Heart left ventricle (tissue), 16 donors: Measurements from ENCODE around the gene GPN1. TPM values are rescaled to one million over a fixed set of nuclear protein-coding genes. Genes with fewer than 3 reads are reported as not detected.

ENCODE experiments used
- ATAC-seq, 4 donors: fragments of 200-7000 bp; cut with Tn5 transposase; one replicate each; pipeline ENCODE4 v1.9.1; 2020 to 2022; ENCODE audit warnings: moderate library complexity in 4 of 4, mild to moderate bottlenecking in 3 of 4, moderate number of reproducible peaks in 1 of 4
- DNase-seq, 5 donors: peaks; one replicate each; pipeline ENCODE4 v3.0.0-alpha.2; 2020
- H3K27ac ChIP-seq, 12 donors: fragments of 200-600 bp; sonication (generic) in 4 of 12; one replicate each; pipeline versions ENCODE4 v1.5.0 to v1.8.0; 2016 to 2022; ENCODE audit warnings: mild to moderate bottlenecking in 2 of 12
- H3K27me3 ChIP-seq, 9 donors: fragments of 200-600 bp; sonication (generic) in 2 of 9; one replicate each; pipeline versions ENCODE4 v1.5.1 to v1.8.0; 2016 to 2022; ENCODE audit warnings: mild to moderate bottlenecking in 3 of 9
- H3K36me3 ChIP-seq, 9 donors: fragments of 200-600 bp; sonication (generic) in 2 of 9; one replicate each; pipeline versions ENCODE4 v1.5.0 to v1.8.0; 2018 to 2022; ENCODE audit warnings: mild to moderate bottlenecking in 2 of 9
- H3K4me1 ChIP-seq, 12 donors: fragments of 200-600 bp; sonication (generic) in 4 of 12; one replicate each; pipeline versions ENCODE4 v1.5.0 to v1.8.0; 2016 to 2022; ENCODE audit warnings: mild to moderate bottlenecking in 3 of 12
- H3K4me3 ChIP-seq, 12 donors: fragments of 200-600 bp; sonication (generic) in 4 of 12; one replicate each; pipeline versions ENCODE4 v1.5.0 to v1.8.0; 2017 to 2022; ENCODE audit warnings: mild to moderate bottlenecking in 9 of 12, moderate library complexity in 4 of 12
- H3K9me3 ChIP-seq, 12 donors: fragments of 200-600 bp; sonication (generic) in 4 of 12; one replicate each; pipeline versions ENCODE4 v1.5.0 to v1.8.0; 2016 to 2022; ENCODE audit warnings: mild to moderate bottlenecking in 1 of 12
- POLR2A ChIP-seq, 2 donors: fragments of 450-650 bp; IDR thresholded peaks; one replicate each; pipeline ENCODE4 v1.6.1; 2017; ENCODE audit warnings: antibody characterized with exemption in 2 of 2, mild to moderate bottlenecking in 2 of 2, moderate library complexity in 2 of 2
- WGBS, 4 donors: extraction: QIAGEN DNeasy Blood & Tissue Kit in 2 of 4; methylation state at CpG; one replicate each; pipeline versions ENCODE4 v1.1.5 to v1.1.7; 2013 to 2018; 5-methylcytosine and 5-hydroxymethylcytosine counted together
- intact Hi-C, 10 donors: fragments of 100-400 bp; cut with DNase I; formaldehyde crosslinking; loops; one replicate each; pipeline versions ENCODE4 v1.11.1 to v1.14.2; 2022
- polyA plus RNA-seq, 2 donors: library from polyadenylated mRNA; stranded (reverse); fragments of 200-250 nt; gene quantifications; one replicate each; pipeline ENCODE4 v1.2.3, GENCODE V29; 2013
- total RNA-seq, 9 donors: library from RNA; depleted of rRNA in 2 of 9; stranded (reverse); fragments of >200 nt in 2 of 9; fragmentation: NEBNext Ultra II Directional in 3 of 9; extraction: Animal tissue kit (Norgen Biotek cat#: 25700) in 3 of 9; gene quantifications; one replicate each; pipeline versions ENCODE4 v1.1.0 to v1.2.4, GENCODE V29; 2016 to 2023
- TF ChIP-seq, protein P1 (sequence below), 12 donors: fragments of 200-600 bp; sonication (generic) in 4 of 12; IDR thresholded peaks; one replicate each; pipeline versions ENCODE4 v1.5.0 to v1.8.0; 2018 to 2022; ENCODE audit warnings: antibody characterized with exemption in 12 of 12, mild to moderate bottlenecking in 5 of 12
- donor health status: ischemic (EF 13 %, LVEDD 7.1; RV severe dilation, severe dysfunction).
- donor health status: healthy with polysubstance abuse.
- donor health status: DM: no; HTN: yes; CAD: no.
- donor health status: DM: no; HTN: no; CAD: no.
- donor health status: ischemic (EF 25% LVEDD 6.9; RV normal size, moderate dysfunction).
- donor health status: ischemic (EF 25% LVEDD 5.7; RV mildly dilated, moderate dysfunction).
- donor health status: healthy.
- donor health status: DM: yes; HTN: yes; CAD: no.
- donor health status: ischemic (EF 35%, LVEDD 5.7; RV mildly dilated, moderate dysfunction).
- donor health status: nonischemic (EF 11% LVEDD 7.7; RV severe dilation, severe dysfunction).
- donor health status: DM: yes; HTN: yes; CAD: no.
- donor health status: PGD.
- donor health status: ischemic (EF 29% LVEDD 5.4; RV normal size, mild dysfunction).
- donor health status: nonischemic (EF 23%, LVEDD 6.1; RV moderate dilation, normal function).

Gene GPN1
- total and polyA plus RNA-seq, 11 donors = 10.1 to 35.9 (median 19.4) TPM

DNA sequence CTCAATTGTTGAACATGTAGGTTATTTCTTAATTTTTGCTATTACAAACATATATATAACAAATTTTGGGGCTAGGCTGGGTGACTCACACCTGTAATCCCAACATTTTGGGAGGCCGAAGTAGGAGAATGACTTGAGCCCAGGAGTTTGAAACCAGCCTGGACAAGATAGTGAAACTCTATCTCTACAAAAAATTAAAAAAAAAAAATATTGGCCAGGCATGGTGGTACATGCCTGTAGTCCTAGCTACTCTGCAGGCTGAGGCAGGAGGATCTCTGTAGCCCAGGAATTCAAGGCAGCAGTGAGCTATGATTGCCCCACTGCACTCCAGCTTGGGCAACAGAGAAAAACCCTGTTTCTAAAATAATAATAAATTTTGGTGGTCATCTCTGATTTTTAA lies 58.4 kb downstream of the GPN1 start:
- H3K36me3 ChIP-seq = peaks cover 3 to 97% (median 77%) of the 10 kb centered on the region in 9 donors
- peaks cover 0 to 20% (median 0%) of the 10 kb centered on the region in 12 donors for H3K4me1 ChIP-seq
- WGBS, 4 donors = 98 to 100% (median 100%) methylated on average over 1 of the region's 1 CpG
- no peak overlapping the region for H3K4me3 ChIP-seq
- no peaks in the 10 kb centered on the region for H3K27me3 ChIP-seq
- intact Hi-C loops = no loop called here
- H3K9me3 ChIP-seq = no peaks in the 10 kb centered on the region
- TF ChIP-seq POLR2A (IDR thresholded peaks at IDR 0.05) = no peak
- TF ChIP-seq, protein P1, sequence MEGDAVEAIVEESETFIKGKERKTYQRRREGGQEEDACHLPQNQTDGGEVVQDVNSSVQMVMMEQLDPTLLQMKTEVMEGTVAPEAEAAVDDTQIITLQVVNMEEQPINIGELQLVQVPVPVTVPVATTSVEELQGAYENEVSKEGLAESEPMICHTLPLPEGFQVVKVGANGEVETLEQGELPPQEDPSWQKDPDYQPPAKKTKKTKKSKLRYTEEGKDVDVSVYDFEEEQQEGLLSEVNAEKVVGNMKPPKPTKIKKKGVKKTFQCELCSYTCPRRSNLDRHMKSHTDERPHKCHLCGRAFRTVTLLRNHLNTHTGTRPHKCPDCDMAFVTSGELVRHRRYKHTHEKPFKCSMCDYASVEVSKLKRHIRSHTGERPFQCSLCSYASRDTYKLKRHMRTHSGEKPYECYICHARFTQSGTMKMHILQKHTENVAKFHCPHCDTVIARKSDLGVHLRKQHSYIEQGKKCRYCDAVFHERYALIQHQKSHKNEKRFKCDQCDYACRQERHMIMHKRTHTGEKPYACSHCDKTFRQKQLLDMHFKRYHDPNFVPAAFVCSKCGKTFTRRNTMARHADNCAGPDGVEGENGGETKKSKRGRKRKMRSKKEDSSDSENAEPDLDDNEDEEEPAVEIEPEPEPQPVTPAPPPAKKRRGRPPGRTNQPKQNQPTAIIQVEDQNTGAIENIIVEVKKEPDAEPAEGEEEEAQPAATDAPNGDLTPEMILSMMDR (IDR thresholded peaks at IDR 0.05) = no peak
- DNase-seq = no peak
- H3K27ac ChIP-seq = no peak overlapping the region
- no peak for ATAC-seq

- no peaks in the 10 kb centered on the region for H3K9me3 ChIP-seq
- no peak overlapping the region for H3K27ac ChIP-seq
- 95 to 97% (median 96%) methylated on average over 2 of the region's 2 CpGs for WGBS, 4 donors
- DNase-seq (no peak), ATAC-seq (no peak)
- no peaks in the 10 kb centered on the region for H3K27me3 ChIP-seq
- intact Hi-C loops = no loop called here
- TF ChIP-seq, protein P1 (IDR thresholded peaks at IDR 0.05) = no peak
- no peak for TF ChIP-seq POLR2A (IDR thresholded peaks at IDR 0.05)
- no peak overlapping the region for H3K4me3 ChIP-seq
- H3K36me3 ChIP-seq = peaks cover 3 to 98% (median 81%) of the 10 kb centered on the region in 9 donors
- peaks cover 0 to 3% (median 0%) of the 10 kb centered on the region in 12 donors for H3K4me1 ChIP-seq
These were observed 60.6 kb downstream of the GPN1 start for GRCh38 chr2:27689424-27689823.

GRCh38 chr2:27690052-27690451 lies 61.2 kb downstream of the GPN1 start:
- intact Hi-C loops = no loop called here
- H3K4me3 ChIP-seq = no peak overlapping the region
- H3K4me1 ChIP-seq = no peaks in the 10 kb centered on the region
- peaks cover 3 to 98% (median 80%) of the 10 kb centered on the region in 9 donors for H3K36me3 ChIP-seq
- TF ChIP-seq, protein P1 (IDR thresholded peaks at IDR 0.05) = no peak
- no peak for TF ChIP-seq POLR2A (IDR thresholded peaks at IDR 0.05)
- no peaks in the 10 kb centered on the region for H3K27me3 ChIP-seq
- DNase-seq = no peak
- H3K27ac ChIP-seq = no peak overlapping the region
- ATAC-seq = no peak
- H3K9me3 ChIP-seq = no peaks in the 10 kb centered on the region

- Histone ChIP-seq H3K27ac (no peak overlapping the region), H3K4me1 (peaks cover 0 to 6% (median 0%) of the 10 kb centered on the region in 12 donors), H3K27me3 (no peaks in the 10 kb centered on the region), H3K4me3 (no peak overlapping the region), H3K36me3 (peaks cover 0 to 61% (median 50%) of the 10 kb centered on the region in 9 donors), H3K9me3 (no peaks in the 10 kb centered on the region)
- whole genome bisulfite sequencing, 4 donors = 70 to 77% (median 72%) methylated on average over 1 of the region's 1 CpG
- ATAC-seq (no peak), DNase-seq (no peak)
- TF ChIP-seq, protein P1 (IDR thresholded peaks at IDR 0.05) = no peak
- TF ChIP-seq POLR2A (IDR thresholded peaks at IDR 0.05) = no peak
- intact Hi-C loops = no loop called here
These were observed 68.8 kb downstream of the GPN1 start for GRCh38 chr2:27697660-27698059.

Other genes starting within 250 kb of the GPN1 start
- gene ZNF513, start 248.3 kb upstream of the GPN1 start, total RNA-seq = 10 to 100 TPM in 1 of 9 donors, 1 to 10 TPM in 8; 2.8 to 10.4 (median 7.1) TPM
- 10 to 100 TPM in 1 of 2 donors, 1 to 10 TPM in 1; 8.7 to 11.8 TPM for gene ZNF513, start 248.3 kb upstream of the GPN1 start, polyA plus RNA-seq
- gene PPM1G, start 219.5 kb upstream of the GPN1 start, total RNA-seq = 10 to 100 TPM; 31.7 to 49.7 (median 40.2) TPM
- gene PPM1G, start 219.5 kb upstream of the GPN1 start, polyA plus RNA-seq = 10 to 100 TPM; 31.2 to 87.2 TPM
- gene NRBP1, start 200.4 kb upstream of the GPN1 start, total RNA-seq = 10 to 100 TPM; 43.5 to 78.6 (median 62.8) TPM
- 100 to 1,000 TPM in 1 of 2 donors, 10 to 100 TPM in 1; 27.8 to 114 TPM for gene NRBP1, start 200.4 kb upstream of the GPN1 start, polyA plus RNA-seq
- 1 to 10 TPM in 1 of 9 donors, under 1 TPM in 2, not detected in 6; 0.50 to 1.7 (median 0.61) TPM for gene KRTCAP3, start 186.7 kb upstream of the GPN1 start, total RNA-seq
- gene KRTCAP3, start 186.7 kb upstream of the GPN1 start, polyA plus RNA-seq = under 1 TPM in 1 of 2 donors, not detected in 1; 0.65 TPM
- gene IFT172, start 139.3 kb upstream of the GPN1 start, total RNA-seq = 10 to 100 TPM; 13.6 to 25.7 (median 17.4) TPM
- gene IFT172, start 139.3 kb upstream of the GPN1 start, polyA plus RNA-seq = 10 to 100 TPM; 11.9 to 27.2 TPM
- gene FNDC4, start 133.8 kb upstream of the GPN1 start, total RNA-seq = 1 to 10 TPM; 1.0 to 4.7 (median 3.1) TPM
- gene FNDC4, start 133.8 kb upstream of the GPN1 start, polyA plus RNA-seq = 10 to 100 TPM in 1 of 2 donors, 1 to 10 TPM in 1; 2.0 to 10.5 TPM
- 1 to 10 TPM in 1 of 9 donors, under 1 TPM in 3, not detected in 5; 0.28 to 1.1 (median 0.38) TPM for gene GCKR, start 132.2 kb upstream of the GPN1 start, total RNA-seq
- gene GCKR, start 132.2 kb upstream of the GPN1 start, polyA plus RNA-seq = 1 to 10 TPM in 1 of 2 donors, under 1 TPM in 1; 0.23 to 1.7 TPM
- gene ZNF512, start 46.0 kb upstream of the GPN1 start, total RNA-seq = 10 to 100 TPM; 13.2 to 31.8 (median 20.1) TPM
- 10 to 100 TPM in 1 of 2 donors, 1 to 10 TPM in 1; 8.4 to 15.8 TPM for gene ZNF512, start 46.0 kb upstream of the GPN1 start, polyA plus RNA-seq
- 1 to 10 TPM; 3.9 to 7.7 (median 5.8) TPM for gene CCDC121, start within 50 bp of the GPN1 start, total RNA-seq
- gene CCDC121, start within 50 bp of the GPN1 start, polyA plus RNA-seq = 1 to 10 TPM; 2.5 to 3.5 TPM
- 10 to 100 TPM; 18.6 to 29.5 (median 27.0) TPM for gene SUPT7L, start 34.6 kb downstream of the GPN1 start, total RNA-seq
- gene SUPT7L, start 34.6 kb downstream of the GPN1 start, polyA plus RNA-seq = 10 to 100 TPM; 21.0 to 22.4 TPM
- 10 to 100 TPM; 19.2 to 25.6 (median 22.4) TPM for gene SLC4A1AP, start 34.8 kb downstream of the GPN1 start, total RNA-seq
- 10 to 100 TPM; 14.9 to 27.8 TPM for gene SLC4A1AP, start 34.8 kb downstream of the GPN1 start, polyA plus RNA-seq
- gene MRPL33, start 142.7 kb downstream of the GPN1 start, total RNA-seq = 100 to 1,000 TPM; 163 to 503 (median 305) TPM
- gene MRPL33, start 142.7 kb downstream of the GPN1 start, polyA plus RNA-seq = 100 to 1,000 TPM; 177 to 901 TPM